Heart left ventricle (tissue), 13 donors: ENCODE data around the gene MRPS6.

Experiments
- CTCF ChIP-seq, 12 donors: fragments of 200-600 bp; sonication (generic) in 4 of 12; IDR thresholded peaks; one replicate each; pipeline versions ENCODE4 v1.5.0 to v1.8.0; 2018 to 2022; ENCODE audit warnings: antibody characterized with exemption in 12 of 12, mild to moderate bottlenecking in 5 of 12
- POLR2A ChIP-seq, 2 donors: fragments of 450-650 bp; IDR thresholded peaks; one replicate each; pipeline ENCODE4 v1.6.1; 2017; ENCODE audit warnings: antibody characterized with exemption in 2 of 2, mild to moderate bottlenecking in 2 of 2, moderate library complexity in 2 of 2
- donor health status: ischemic (EF 13 %, LVEDD 7.1; RV severe dilation, severe dysfunction).
- donor health status: DM: no; HTN: yes; CAD: no.
- donor health status: DM: no; HTN: no; CAD: no.
- donor health status: ischemic (EF 25% LVEDD 6.9; RV normal size, moderate dysfunction).
- donor health status: ischemic (EF 25% LVEDD 5.7; RV mildly dilated, moderate dysfunction).
- donor health status: ischemic (EF 35%, LVEDD 5.7; RV mildly dilated, moderate dysfunction).
- donor health status: nonischemic (EF 11% LVEDD 7.7; RV severe dilation, severe dysfunction).
- donor health status: DM: yes; HTN: yes; CAD: no.
- donor health status: PGD.
- donor health status: ischemic (EF 29% LVEDD 5.4; RV normal size, mild dysfunction).
- donor health status: nonischemic (EF 23%, LVEDD 6.1; RV moderate dilation, normal function).

DNA sequence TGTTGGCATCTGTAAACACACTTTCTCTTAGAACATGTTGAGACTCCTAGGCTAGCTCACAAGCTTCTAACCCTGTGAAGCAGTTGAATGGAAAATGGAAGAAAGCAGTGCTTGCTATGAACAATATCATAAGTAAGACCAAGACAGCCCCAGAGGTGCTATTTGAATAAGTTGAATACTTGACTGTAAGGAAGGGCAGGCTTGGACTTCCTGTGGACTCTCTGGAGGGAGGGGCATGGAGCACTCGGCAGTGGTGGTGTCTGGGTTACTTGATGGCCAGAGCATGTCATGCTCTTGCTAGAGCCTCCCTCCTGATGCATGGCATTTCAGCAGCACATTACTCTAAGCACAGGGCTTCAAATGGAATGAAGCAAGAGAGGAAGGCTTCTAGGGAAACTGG lies 60.0 kb downstream of the MRPS6 start:
- no peak for TF ChIP-seq CTCF (IDR thresholded peaks at IDR 0.05)
- no peak for TF ChIP-seq POLR2A (IDR thresholded peaks at IDR 0.05)
